Measurements from ENCODE around the gene ECHDC3.

Gene ECHDC3

DNA sequence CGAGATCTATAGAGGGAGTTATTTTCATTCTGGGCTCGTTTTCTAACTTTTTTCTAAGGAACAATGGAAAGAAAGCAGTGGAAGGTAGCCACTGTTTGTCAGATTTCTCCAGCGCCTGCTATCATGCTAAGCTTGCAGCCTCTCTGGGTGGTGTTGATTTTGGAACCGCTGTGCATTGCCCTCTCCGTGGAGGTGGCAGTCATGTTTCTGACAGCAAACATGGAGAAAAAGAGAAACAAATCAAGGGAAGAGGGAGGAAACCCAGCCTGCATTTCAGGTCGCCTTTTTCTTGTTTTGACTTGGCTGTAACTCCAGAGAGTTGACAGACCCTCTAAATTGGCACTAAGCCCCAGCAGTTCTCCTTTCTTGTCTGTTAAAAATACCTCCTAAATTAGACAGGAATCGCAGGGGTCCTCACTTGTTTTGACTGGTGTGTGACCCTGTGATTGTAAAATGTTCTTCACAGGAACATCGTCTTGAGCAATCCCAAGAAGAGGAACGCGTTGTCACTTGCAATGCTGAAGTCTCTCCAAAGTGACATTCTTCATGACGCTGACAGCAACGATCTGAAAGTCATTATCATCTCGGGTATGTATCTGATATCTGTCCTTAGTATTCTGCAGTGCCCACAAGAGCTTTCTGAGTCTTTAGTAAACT lies 4.8 kb downstream of the ECHDC3 start:
- DNase-seq (ENCODE audit: low read depth, low spot score): no peak

DNA sequence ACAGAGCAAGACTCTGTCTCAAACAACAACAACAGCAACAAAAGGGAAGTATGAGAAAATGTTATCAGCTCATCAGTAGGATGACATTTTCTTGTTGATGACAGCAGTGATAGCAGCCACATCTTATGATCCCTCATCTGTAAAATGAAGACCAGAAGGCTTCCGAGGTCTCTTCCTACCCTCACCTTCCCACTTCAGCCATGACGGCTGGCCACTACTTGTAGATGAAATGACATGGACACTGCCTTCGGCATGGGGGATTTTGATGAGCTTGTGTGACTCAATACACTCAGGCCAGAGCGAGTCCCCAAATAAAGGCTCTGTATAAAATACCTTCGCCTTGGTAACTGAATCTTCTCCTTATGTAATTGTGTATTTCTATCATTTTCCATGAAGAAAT lies 6.7 kb downstream of the ECHDC3 start:
- no peak for DNase-seq (ENCODE audit: low read depth, low spot score)

DNA sequence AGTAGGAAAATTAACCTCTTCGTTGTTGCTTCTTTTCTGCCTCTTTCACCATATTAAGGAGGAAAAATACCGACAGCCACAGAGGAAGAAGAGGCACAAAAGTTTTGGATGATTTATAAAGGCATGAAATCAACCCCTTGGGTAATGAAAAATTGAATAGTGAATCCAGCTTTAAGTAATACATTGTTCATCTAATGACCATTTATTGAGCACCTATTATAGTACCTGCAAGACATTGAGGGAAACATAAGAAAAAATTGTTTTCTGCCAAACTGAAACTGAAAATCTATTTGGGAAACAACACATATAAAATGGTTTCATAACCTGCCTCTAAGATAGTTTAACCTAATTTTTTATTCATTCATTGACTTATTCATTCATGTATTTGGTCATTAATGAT lies 8.2 kb downstream of the ECHDC3 start:
- DNase-seq (ENCODE audit: low read depth, low spot score): no peak

DNA sequence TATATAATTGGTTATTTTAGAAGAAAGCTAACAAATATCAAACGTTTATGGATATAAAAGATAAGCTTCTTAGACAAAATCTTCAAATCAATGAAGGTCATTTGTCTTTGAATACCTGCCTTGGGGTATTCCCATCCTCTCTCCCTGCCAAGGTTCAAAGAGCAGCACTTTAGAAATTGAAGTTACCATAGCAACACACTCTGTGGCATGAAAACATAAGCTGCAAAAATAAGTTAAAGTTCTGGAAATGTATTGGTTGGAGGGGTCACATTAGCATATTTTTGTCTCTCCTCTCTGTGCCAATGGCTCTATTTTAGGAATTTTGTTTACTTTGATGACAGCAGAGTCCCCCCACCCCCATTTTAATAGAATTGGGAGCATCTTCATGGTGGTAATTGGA lies 12.0 kb downstream of the ECHDC3 start:
- DNase-seq (ENCODE audit: low read depth, low spot score): no peak

DNA sequence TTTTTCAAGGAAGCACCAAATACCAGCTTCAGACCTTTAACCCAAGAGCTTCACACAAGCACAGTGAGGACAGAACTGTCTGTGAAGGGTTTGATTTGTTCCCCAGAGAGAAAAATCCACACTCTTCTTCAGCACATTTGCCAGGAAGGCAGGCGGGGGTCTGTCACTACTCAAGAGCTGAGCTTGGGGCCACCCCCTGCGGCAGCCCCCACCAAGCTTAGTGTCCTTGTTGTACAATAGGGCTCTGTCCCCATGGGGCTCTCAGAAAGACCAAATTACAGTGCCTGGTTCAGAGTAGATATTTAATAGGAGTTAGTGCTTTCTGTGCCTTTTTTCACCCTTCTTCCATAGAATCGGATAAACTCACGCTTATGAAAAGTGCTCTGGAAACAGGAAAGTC lies 12.4 kb downstream of the ECHDC3 start:
- no peak for DNase-seq (ENCODE audit: low read depth, low spot score)

DNA sequence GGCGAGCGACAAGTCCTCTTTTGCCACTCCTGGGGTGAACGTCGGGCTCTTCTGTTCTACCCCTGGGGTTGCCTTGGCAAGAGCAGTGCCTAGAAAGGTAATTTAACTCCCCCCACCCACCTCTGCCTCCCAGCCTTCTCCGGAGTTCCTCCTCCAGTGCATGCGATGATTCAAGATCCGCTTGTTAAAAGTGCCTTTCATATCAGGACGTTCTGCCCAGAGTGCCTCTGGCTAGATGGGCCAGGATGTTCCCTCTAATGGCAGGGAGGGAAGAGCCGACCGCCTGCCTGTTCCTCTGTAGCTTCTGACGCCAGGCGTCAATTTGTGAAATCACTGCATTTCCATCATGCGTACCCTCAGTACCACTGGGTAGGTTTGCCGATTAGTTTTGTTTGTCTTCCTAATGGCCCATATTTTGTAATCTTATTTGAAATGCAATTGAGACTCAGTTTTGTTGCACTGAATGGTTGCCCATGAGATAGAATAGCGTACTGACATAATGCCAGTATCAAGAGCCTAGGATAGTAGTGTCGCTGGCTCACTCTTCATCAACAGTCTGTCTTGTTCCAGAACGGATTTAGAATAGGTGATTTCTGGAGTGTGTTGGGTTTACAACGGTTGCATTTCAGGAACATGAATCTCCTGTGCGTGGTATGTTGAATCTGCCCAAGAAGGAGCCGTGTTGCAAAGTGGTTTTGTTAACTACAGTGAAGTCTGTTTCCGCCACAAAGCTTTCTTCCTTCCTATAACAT lies 13.5 kb downstream of the ECHDC3 start:
- no peak for DNase-seq (ENCODE audit: low read depth, low spot score)

DNA sequence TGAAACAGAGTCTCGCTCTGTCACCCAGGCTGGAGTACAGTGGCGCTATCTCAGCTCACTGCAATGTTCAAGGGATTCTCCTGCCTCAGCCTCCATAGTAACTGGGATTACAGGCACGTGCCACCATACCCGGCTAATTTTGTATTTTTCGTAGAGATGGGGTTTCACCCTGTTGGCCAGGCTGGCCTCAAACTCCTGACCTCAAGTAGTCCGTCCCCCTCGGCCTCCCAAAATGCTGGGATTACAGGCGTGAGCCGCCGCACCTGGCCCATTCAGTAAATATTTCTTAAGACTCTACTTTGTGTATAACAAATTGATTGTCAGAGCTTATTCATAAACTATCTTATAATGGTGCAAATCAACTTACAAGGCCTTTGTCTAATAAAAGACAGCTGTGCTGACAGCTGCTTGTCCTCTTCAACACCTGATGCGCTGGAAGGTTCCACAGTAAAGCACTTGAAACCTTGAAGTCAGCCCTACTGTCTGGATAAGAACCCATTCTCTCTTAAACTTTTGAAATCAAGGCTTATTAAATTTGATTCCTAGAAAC lies 14.7 kb downstream of the ECHDC3 start:
- DNase-seq (ENCODE audit: low read depth, low spot score): no peak

DNA sequence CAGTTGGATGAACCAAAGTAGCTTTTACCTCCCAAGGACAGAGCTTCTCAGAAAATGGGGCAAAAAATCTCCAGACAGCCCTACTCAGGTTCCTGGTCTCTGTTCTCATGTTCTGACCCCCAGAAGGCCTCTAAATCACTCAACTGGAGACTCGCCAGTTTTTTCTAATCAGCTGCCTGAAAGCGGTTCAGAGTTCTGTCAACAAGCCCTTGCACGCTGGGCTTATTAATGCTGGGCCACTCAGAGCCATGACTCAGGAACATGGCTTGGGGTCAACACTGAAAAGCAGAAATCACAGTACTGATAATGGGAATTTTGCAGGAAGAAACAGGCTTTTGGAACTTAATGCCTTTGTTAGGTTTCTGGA lies 15.3 kb downstream of the ECHDC3 start:
- no peak for DNase-seq (ENCODE audit: low read depth, low spot score)

DNA sequence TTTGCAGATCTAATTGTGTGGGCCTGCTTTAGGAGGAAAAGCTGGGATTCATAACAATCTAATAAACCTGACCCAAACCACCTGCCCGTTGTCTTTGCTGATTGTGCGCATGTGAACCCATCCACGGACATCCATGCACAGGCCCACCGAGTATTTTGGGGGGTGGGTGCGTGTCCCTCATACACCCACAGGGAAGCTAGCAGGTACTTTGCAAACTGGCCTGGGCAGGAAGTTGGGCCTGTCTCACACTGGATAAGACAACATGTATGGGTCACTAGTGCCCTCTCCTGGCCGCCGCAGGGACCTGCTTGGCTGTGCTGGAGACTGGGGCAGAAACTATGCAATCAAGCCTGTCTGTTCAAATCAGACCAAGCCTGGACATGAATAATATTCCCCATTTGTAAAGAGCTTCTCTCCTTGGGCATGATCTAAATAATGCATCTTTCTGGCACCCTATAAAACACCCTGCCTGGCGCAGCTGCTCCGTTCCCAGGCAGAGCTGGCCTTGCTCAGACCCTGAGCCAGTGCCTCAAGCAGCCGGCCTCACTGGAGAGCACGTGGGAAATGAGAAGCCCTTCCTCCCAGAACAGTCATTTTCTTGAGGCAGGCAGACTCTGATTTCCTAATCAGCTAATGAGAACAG lies 15.8 kb downstream of the ECHDC3 start:
- peak; percentile 70 for DNase-seq (ENCODE audit: low read depth, low spot score)

DNA sequence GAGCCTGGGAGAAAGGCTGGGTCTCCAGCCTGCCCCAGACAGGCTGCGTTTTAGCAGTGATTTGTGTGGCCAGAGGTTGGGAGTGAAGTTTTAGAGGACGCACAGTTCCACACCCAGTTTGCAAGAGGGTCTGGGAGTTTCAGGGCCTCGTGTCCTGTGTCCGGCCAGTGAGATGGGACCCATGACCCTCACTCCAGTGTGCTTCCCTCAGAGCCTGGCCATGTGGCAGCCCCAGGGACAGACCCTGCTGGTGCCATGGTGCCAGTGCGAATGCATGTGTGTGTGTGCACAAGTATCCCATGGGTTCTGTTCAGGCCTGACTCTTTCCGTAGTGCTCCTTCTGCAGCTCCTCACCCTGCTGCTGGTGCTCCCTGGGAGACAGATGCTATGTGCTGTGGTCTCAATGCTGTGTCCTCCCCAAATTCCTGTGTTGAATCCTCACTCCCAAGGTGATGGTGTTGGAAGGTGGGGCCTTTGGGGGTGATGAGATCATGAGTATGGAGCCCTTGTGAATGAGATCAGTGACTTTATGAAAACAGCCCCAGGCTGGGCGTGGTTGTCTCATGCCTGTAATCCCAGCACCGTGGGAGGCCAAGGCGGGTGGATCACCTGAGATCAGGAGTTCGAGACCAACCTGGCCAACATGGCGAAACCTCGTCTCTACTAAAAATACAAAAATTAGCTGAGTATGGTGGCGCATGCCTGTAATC lies 16.5 kb downstream of the ECHDC3 start:
- no peak for DNase-seq (ENCODE audit: low read depth, low spot score)

DNA sequence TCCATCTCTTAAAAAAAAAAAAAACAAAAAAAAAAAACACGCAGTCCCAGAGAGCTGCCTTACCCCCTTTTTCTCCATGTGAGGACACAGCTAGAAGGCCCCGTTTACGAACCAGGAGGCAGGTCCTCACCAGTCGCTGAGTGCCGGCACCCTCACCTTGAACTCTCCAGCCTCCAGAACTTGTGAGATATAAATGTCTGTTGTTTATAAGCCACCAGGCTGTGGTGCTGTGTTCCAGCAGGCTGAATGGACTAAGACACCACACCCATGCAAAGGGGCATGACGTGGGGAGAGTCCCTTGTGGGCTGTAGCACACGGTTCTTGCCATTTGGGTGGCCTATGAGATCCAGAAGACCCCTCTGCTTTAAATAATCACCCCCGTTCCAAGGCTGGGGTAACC lies 17.2 kb downstream of the ECHDC3 start:
- DNase-seq (ENCODE audit: low read depth, low spot score): no peak

DNA sequence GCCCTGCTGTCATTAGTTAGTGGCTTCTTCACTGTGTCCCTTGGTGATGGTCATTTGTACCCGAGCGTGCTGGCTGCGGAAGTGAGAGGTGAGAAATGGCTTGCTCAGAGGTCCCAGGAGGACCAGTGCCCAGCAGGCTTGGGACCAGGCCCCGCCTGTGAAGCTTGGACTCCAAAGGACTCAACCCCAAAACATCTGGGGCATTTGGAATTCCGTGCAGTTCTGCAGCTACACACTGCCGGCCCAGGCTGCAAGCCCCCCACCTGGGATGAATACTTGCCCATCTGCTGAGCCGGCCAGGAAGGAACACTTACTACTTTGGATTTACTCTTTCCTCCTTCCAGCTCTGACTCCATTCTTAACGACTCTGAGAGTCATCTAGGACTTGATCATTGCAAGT lies 18.0 kb downstream of the ECHDC3 start:
- DNase-seq (ENCODE audit: low read depth, low spot score): no peak

DNA sequence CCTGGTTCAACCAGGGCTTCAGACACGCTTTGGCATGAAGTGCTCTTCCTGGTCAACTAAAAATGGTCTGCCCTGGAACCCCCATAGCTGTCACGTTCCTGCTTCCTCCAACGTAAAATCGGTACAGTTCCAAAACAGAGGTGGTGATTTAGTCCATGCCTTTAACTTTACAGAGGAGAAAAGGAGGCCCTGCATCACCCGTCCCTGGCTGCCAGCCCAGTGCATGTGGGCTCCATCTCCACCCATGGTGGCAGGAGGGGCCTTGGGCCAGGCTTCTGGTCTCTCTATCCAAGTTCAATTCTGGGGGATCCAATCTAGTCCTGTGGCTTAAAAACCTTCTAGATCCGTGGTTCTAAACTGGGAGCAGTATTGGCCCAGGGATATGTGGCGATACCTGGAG lies 18.7 kb downstream of the ECHDC3 start:
- DNase-seq (ENCODE audit: low read depth, low spot score): no peak

DNA sequence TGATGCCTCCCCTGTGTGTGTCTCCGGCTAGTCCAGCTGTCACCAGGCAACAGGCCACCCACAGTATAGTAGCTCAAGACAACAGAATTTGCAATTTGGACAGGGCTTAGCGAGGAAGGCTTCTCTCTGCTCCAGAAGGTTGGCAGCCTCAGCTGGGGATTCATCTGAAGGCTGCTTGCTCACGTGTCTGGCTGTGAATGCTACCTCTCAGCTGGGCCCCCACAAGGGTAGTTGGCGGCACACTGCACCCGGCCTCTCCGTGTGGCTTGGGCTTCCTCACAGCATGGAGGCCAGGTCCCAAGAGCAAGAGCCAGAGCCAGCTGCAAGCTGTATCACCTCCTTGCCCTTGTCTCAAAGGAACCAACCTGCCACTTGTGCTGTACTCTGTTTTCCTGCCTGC lies 19.2 kb downstream of the ECHDC3 start:
- no peak for DNase-seq (ENCODE audit: low read depth, low spot score)

DNA sequence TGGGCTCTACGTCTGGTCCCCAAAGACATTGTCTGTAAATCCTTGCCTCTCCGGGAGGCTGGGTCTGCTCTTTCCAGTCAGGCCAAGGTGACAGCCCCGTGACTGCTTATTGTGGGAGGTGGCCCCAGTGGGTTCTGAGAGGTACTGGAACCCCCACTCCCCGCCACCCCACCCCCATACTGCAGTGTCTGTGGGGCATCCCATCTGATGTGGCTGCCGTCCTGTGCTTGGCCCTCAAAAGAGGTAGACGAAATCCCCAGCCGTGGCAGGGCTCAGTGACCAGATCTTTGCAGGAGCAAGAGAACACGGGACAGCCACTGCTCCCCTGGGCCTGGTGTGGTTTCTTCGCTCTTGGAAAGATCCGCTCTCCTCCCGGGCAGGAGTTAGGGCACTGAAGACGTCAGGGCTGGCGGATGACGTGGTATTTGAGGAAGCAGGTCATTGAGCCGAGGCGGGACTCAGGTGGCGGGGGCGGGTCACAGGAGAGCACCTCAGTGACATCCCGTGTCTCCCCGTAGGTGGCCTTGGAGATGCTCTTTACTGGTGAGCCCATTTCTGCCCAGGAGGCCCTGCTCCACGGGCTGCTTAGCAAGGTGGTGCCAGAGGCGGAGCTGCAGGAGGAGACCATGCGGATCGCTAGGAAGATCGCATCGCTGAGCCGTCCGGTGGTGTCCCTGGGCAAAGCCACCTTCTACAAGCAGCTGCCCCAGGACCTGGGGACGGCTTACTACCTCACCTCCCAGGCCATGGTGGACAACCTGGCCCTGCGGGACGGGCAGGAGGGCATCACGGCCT lies 20.7 kb downstream of the ECHDC3 start:
- no peak for DNase-seq (ENCODE audit: low read depth, low spot score)

DNA sequence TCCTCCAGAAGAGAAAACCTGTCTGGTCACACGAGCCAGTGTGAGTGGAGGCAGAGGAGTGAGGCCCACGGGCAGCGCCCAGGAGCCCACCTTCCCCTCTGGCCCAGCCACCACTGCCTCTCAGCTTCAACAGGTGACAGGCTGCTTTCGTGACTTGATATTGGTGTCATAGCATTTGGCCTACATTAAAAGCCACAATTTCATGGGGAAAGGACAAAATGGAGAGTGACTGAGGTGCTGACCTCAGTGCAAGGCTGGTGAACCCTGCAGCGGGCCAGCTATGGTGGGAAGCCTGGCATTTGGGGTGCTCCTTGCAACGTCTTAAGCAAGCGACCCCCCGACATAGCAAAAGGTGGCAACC lies 21.3 kb downstream of the ECHDC3 start:
- no peak for DNase-seq (ENCODE audit: low read depth, low spot score)

DNA sequence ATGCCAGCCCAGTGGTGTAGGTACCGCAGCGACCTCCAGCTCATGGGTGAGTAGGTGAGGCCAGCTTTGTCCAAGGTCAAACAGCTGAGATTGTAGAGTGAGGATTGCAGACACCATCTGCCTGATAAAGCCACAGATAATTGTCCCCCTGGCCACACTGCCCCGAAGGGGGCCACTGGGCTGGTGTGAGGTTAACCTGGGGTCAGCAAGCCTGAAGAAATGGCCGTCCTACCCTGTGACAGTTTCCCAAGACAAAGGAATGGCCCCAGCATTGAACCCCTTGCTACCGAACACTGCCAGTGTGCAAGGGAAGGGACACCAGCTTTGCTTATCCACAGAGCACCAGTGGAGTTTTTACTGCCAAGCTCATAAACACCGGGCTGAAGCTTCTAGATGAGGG lies 23.0 kb downstream of the ECHDC3 start:
- no peak for DNase-seq (ENCODE audit: low read depth, low spot score)

DNA sequence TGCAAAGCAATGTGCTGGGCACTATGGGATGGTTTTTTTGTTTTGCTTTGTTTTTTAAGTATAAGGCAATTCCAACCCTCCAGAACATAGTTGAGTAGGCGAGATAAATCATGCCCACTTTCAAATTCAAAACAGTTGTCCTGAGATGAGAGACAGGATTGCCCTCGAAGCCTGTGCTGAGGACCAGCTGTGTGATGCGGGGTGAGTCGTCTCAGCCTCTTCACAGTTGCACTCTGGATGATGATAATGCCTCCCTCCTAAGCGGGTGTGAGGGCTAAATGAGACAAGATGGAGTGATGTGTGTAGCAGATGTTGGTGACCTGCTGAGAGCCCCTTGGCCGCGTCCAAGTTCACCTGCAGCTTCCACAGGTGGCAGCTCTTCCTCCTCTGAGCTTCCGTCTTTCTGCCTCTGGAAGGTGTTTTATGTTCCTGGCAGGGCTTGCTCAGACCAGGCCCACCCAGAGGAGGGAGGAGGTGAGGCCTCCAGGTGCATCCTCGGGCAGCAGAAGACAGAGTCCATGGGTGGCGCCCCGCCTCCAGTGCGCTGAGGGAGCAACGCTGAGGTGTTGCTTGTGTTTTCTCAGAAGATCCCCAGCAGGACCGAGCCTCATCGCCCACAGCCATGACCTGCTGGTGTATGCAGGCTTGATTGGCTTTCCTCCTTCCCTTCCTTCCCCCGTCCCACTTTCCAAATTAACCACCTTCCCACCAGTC lies 30.6 kb downstream of the ECHDC3 start:
- no peak for DNase-seq (ENCODE audit: low read depth, low spot score)

DNA sequence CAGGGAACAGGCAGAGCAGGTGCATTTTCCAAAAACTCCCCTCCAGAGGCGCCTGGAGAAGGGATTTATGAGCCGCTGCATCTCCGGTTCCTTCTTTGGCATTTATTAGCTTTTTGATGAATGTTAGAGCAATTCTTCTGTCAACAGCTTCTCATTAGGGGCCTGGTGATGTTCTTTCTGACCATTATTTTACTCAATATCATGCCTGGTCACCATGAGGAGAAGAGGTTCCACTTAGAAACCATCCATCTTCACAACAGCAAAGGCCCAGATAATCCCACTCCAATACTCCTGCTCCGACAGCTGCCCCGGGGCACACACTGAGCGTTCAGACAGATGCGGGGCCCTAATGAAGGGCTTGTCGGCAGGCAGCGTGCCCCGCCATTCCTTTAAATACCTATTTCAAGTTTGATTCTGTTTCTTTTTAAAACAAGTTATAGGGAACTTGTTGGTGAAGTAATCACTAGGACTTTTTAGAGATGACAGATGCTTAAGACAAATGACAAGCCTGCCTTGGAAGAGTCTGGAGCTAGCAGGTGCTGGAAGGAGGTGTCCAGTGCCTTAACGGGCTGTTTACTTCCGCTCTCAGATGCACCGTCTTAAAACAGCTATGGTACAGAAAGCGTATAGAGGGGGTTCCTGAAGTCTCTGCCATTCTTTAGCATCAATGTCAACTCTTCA lies 31.7 kb downstream of the ECHDC3 start:
- no peak for DNase-seq (ENCODE audit: low read depth, low spot score)

DNA sequence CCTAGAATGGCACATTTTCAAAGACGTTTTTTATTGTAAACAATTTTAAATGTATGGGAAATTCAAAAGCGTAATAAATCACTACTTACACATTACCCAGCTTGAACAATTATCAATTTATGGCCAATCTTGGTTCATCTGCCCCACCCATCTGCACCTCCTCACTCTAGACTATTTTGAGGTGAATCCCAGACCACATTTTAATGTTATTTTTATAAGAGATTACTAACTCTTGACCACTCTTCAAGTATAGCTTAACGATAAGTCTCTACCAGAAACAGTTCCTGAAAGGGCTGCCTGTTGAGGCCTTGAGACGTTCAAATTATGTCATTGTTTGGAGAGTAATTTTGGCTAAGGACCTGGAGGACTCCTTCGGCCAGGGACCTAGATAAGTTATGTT lies 33.2 kb downstream of the ECHDC3 start:
- no peak for DNase-seq (ENCODE audit: low read depth, low spot score)
